NOMO-1 (cell line): ENCODE measurements around the gene RILPL1.
"Not testable (repeated sequence)": the region's sequence is repeated elsewhere in the genome, so short reads cannot be mapped to it uniquely, and the experiment has no call there.

Experiments
- DNase-seq, 2 experiments: peaks; one replicate each; lab custom pipeline; 2025; ENCODE audit not compliant: unreplicated experiment in 2 of 2; lab: John Stamatoyannopoulos, UW

The RILPL1 gene

DNA sequence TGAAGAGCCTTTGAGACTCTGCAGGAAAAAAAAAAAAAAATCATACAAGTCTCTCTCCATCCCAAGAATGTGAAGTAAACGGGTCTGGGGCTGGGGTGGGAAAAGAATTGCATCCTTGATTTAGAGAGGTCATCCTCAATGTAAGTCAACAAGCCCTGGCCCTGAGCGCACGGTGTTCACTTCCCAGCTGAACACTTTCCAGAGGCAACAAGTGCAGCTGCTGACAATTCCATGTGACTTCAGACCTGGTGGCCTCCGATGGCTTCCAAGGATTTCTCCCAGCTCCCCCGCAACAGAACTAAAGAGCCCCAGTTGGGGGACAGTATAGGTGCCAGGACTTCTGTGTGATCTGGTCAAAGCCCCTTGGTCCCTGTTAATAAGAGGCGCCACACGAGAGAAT is 2.4 kb downstream of the RILPL1 start:
- DNase-seq = no peak

GRCh38 chr12:123530668-123531067 is 2.9 kb downstream of the RILPL1 start:
- DNase-seq = no peak

- DNase-seq = no peak
Observed at GRCh38 chr12:123529686-123530085, 3.8 kb downstream of the RILPL1 start.

GRCh38 chr12:123528858-123529257 is 4.7 kb downstream of the RILPL1 start:
- no peak for DNase-seq

GRCh38 chr12:123526542-123527080 is 6.9 kb downstream of the RILPL1 start:
- DNase-seq = no peak

- DNase-seq = no peak
Observed at GRCh38 chr12:123524378-123524777, 9.1 kb downstream of the RILPL1 start.

GRCh38 chr12:123523518-123523917 is 10.0 kb downstream of the RILPL1 start:
- DNase-seq = no peak

DNA sequence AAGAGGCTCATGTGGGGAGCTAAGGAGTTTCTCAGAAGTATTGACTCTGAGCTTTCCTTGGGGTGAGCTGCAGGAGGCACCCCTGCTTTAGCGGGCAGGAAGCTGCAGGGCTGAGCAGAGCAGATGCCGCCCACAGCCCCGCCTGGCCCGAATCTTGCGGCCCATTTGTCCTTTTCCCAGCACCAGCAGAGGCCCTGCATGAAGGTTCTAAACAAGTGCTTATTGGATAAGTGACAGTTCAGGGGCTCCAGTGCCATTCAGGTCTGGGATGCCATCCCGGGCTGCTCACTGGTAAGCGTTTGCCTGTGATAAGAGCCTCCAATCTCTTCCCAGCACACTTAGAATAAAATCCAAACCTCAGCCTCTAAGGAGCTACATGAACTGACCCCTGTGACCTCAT is 11.4 kb downstream of the RILPL1 start:
- DNase-seq = no peak

DNA sequence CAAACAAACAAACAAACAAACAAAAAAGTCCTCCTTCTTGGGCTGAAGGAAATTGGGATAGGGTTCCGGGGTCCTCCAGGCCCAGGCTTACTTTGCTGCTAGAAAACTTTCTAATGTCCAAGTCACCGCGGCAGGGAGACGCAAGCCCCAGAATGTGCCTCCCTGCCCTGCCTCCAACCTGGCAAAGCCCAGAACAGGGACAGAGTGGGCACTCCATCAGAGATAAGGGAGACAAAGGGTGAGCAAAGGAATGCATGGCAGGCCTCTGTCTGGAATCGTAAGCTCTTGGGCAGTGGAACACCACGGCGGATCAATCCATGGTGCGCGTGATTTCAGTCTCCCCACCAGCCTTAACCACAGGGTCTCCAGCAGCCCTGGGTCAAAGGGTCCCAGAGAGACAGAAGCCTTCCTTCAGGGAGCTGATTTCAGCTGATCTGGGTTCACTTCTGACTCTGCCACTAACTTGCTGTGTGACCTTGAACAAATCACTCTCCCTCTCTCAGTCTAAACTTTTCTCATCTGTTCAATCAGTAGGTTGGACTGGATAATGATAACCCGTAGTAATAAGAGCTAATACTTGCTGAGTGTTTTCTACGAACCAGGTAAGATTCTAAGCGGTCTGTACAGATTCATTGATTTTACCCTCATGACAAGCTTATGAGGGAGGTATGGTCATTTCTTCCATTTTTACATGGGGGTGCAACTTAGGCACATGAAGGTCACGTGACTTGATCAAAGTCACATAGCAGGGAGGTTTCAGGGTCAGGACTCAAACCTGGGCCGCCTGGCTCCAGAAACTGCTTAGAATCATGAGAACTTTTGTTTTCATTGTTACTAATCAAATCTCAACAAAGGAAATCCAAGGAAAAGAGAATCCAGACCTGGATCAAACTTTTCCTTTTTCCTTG is 12.7 kb downstream of the RILPL1 start:
- DNase-seq = no peak

DNA sequence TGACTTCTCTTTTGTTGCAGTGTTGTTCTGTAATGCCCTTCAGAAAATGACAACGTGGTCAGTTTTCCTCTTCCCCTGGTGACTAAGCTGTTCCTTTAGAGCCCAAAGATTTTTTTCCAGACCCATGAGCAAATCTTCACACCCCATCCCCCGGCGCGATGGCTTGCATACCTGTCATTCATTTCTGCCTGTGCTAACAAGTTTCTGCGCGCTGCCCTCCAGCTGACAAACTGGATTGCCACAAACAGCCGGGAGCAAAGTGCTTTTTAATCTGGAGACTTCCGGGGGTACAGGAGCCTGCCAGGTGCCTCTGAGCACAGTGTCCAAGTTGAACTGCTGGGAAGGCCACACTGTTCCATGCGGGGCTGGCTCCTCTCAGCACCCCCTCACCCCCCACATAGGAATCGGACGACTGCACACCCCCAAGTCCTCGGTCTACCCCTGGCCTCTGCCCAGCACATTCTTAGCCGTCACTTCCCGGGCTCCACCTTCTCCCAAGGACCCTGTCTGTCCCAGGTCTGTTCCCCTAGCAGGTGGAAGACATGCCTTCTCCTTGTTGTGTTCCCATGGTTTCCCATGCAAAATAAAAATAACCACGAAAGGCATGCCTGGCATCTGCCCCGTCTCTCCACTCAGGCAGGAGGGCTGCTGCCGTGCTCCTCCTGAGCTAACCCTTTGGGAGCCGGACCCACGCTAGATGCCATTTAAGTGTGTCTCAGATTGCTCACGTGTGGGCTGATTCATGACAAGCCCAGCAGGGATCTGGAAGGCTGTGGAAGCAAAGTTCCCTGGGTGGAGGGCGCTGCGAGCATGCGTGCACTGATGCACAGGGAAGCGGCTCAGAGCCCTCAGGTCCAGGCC is 14.1 kb downstream of the RILPL1 start:
- no peak for DNase-seq

DNA sequence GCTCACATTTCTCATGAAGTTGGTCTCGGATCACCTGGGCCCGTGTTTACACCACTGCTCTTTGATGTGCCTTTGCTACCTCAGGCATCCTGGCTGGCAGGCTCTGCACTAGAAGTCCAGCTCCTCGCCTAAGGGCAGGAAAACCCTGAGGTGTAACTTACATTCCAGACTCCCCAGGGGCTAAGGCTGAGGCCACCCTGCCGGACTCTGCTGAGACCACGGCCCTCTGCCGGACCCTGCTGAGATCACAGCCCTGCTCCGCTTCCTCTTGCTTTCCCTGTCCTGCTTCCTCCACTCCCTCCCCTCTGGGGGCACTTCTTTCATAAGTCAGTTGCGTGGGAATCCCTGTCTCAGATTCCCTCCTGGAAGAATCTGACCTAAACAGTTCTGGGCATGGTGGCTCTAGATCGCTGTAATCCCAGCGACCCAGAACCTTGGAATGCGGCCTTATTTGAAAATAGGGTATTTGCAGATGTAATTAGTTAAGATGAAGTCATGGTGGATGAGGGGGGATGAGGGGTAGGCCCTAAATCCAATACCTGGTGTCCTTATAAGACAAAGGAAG is 17.2 kb downstream of the RILPL1 start:
- no peak for DNase-seq

GRCh38 chr12:123514582-123515221 is 18.8 kb downstream of the RILPL1 start:
- not testable (repeated sequence) for DNase-seq

GRCh38 chr12:123513805-123514204 is 19.7 kb downstream of the RILPL1 start:
- no peak for DNase-seq

- DNase-seq = no peak
Observed at GRCh38 chr12:123512838-123513665, 20.5 kb downstream of the RILPL1 start.

DNA sequence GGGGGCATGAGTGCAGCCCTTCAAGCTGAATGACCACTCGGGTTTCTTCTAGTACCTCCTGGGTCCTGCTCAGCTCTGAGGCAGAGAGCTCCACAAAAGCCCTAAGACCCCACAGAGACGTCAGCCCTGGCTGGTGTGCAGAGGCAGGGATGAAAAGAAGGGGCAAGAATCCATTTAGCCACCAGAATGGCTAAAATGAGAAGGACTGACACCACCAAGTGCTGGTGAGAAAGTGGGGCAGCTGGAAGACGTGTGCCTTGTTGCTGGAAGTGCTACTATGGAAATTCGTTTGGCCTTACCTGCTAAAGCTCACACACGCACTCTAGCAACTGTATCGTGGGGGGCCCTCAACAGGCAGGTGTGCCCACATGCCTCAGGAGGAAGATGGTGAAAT is 26.7 kb downstream of the RILPL1 start:
- no peak for DNase-seq

DNA sequence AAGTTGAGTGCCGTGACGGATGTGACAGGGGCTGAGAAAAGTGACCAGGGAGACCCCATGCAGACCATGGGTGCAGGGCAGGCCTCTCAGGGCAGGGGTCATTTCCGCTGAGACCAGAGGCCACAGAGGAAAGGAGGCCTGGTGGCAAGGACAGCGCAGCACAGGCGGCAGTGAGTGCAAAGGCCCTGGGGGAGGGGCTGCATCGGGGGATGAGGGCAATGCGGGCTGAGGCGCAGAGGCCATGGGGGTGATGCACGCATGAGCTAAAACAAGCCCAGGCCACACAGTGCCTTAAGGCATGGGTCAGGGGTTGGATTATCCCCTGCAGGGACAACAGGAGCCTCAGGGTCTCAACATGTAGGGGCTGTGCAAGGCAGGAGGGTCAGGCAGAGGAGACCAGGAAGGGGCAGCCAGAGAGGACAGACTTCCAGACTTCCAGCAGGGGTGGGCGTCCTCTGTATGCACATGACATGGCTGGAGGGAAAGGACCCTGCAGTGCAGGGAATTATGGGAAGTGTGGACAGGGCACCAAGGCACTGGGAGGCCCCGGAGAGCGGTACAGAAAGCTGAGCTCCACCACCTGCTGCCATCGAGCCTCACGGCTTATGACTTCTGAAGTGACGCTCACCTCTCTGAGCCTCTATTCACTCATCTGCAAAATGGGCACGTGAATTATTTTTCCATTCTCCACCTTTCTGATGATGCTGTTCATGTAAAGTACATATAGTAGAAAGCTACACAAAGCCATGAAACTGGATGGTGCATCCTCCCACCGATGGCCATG is 27.3 kb downstream of the RILPL1 start:
- DNase-seq = no peak

- no peak for DNase-seq
Observed at GRCh38 chr12:123502163-123502704, 31.3 kb downstream of the RILPL1 start.

DNA sequence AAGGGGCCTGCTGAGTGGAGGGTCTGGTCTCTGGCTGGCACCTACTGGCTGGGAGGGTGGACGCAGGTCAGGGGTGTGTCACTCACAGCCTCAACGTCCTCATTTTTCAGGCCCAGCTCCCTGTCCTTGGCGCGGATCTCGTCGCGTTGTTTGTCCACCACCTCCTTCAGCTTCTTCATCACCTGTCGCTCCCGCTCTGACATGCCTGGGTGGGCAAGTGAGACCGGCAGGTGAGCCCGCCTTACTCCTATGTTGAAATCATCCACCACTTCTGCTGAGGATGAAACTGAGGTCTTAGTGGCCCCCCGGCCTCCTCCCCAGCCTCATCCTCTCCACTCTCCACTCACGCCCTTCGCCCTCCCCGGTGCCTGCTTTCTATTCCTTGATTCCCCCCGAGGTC is 34.2 kb downstream of the RILPL1 start:
- no peak for DNase-seq
